GM19324 (cell line): ENCODE results near the gene LIPC.
A peak's percentile ranks its signal among the peaks of the same experiment; 100 is the strongest.

Source experiments
- ATAC-seq: cut with Tn5 transposase; IDR thresholded peaks from one replicate; pipeline ENCODE4 v1.9.1; 2021; ENCODE audit warnings: mild to moderate bottlenecking, moderate library complexity; ENCODE audit not compliant: unreplicated experiment, low FRiP score

The LIPC gene

GRCh38 chr15:58512522-58512921 is 80.7 kb downstream of the LIPC start:
- ATAC-seq: no peak

DNA sequence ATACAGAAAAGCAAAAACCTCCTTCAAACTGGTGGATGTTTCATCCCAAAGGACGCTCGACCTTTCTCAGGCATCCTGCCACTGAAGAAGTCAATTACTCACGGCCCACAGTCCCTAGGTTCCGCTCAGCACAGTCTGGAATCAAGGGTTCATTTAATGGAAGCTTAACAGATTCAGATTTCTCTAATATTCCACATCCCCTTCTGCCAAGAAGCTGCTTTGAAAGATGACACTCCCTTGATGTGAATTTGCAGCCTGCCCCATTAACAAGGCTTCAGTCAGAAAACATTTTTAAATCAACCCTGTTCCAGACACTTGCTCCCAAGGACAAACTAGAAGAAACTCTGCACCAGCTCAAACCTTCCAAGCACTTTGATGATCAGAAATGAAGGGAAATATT is 81.2 kb downstream of the LIPC start:
- ATAC-seq: no peak

GRCh38 chr15:58513726-58514336 is 82.0 kb downstream of the LIPC start:
- ATAC-seq: no peak

DNA sequence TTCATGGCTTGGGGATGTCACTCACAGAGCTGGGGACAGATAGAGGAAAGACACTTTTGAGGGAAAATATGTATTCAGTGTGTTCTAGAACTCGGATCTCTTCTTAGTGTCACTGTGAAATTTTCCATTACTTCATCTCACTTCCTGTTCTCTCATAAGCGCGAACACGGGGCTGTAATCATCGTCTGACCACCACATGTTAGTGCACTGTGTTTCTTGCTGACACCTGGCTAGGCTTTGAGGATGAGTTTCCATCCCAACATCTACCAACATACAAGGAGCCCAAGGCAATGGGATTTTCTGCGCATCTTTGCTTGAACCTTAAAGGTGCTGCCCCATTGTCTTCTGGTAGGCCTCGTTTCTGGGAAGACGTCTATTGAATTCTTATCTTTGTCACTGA is 84.0 kb downstream of the LIPC start:
- ATAC-seq: no peak

- ATAC-seq: no peak
Measured at GRCh38 chr15:58517252-58517681, 85.5 kb downstream of the LIPC start.

GRCh38 chr15:58517682-58518525 is 86.1 kb downstream of the LIPC start:
- ATAC-seq: peak; percentile 59

DNA sequence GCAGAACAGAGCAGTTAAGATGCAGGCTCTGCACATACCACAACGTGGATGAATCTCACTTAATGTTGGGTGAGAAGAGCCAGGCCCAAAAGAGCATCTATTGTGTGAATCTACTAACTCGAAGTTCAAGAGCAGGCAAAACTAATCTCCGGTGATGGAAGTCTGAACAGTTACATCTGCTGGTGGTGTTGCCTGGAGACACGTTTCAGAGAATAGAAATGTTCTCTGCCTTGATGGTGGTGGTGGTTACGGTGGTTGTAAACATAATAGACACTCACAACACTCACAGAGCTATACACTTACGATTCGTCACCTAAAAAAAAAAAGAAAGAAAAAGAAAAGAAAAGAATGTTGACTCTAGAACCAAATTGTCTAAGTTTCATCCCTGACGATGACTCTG is 86.8 kb downstream of the LIPC start:
- ATAC-seq: no peak

GRCh38 chr15:58519516-58519915 is 87.7 kb downstream of the LIPC start:
- ATAC-seq: no peak

DNA sequence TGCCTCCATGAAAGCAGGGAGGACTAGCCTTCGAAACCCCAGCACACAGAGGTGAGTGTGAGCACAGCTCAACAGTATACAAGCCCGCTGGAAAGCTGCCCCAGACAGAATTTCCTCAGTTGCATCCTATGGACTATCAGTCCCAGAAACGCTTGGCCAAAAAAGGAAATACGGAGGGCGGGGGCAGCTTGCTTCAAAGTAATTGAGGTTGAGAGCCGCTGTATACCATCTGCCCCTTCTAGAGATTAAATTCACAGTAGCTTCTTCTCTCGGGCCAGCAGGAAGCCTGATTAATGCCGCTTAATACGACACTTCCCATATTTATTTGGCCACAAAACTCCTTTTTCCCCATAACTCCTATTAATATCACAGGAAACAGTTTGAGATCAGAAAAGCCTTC is 88.7 kb downstream of the LIPC start:
- no peak for ATAC-seq

GRCh38 chr15:58520936-58521292 is 89.1 kb downstream of the LIPC start:
- no peak for ATAC-seq

DNA sequence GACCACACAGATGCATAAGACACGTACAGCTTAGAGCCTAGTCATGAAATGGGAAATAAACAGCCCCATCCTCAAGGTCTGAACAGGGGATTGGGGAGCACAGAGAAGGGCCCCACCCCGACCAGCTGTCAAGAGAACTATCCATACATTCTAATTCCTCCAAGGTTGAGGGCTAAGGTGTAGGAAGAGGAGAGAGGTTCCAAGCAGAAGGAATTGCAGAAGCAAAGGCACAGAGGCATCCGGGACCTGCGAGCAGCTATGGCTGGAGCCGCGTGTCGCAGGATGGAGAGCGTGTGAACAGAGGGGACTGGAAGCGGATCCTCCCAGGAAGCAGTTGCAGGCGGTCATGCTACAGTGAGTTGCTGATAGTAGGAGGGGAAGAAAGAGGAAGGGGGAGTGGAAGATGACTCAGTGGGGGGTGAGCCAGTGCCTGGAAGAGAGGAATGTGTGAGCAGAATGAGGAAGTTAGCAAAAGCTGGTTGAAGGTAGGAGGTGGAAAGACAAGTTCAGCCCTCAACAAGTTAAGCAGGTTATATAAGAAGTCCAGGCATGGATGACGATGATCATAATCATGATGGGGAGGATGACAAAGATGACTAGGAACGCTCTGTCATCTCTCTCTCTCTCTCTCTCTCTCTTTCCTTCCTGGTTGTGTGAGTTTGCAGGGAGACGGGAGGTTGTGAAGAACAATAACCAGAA is 89.7 kb downstream of the LIPC start:
- ATAC-seq: no peak

GRCh38 chr15:58522391-58522790 is 90.6 kb downstream of the LIPC start:
- no peak for ATAC-seq

DNA sequence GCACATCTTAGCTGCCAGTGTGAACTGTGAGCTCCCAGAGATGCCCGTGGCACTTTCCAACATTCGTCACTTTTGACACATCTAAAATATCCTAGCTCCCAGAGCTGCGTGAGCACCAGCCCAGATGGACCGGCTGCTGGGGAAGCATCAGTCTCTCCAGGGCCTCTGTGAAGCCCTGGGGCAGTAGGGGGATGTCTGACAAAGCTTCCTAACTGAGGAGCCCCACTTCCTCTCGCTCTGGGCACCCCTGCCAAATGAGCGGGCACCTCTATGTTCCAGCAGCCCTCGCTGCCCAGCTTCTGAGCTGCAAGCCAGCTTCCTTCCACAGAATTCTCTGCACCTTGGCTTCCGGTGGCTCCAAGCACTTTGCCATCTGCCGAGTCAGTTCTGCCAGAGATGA is 91.1 kb downstream of the LIPC start:
- no peak for ATAC-seq

- no peak for ATAC-seq
Measured at GRCh38 chr15:58523634-58524033, 91.8 kb downstream of the LIPC start.

DNA sequence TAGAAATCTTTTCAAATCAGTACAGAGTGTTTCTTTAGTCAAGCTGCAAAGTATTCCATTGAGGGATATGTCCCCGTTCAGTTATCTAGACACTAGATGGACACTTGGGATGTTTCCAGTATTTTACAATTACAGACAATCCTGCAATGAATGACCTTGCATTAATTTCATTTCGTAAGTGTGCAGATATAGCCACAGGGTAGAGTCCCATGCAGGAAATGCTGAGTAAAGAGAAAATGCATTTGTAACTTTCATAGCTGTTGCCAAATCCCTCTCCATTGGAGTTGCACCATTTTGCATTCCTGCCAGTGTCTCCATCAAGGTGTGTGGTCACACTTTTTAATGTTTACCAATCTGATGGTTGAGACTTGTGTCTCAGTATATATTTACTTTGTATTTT is 92.5 kb downstream of the LIPC start:
- ATAC-seq: no peak

DNA sequence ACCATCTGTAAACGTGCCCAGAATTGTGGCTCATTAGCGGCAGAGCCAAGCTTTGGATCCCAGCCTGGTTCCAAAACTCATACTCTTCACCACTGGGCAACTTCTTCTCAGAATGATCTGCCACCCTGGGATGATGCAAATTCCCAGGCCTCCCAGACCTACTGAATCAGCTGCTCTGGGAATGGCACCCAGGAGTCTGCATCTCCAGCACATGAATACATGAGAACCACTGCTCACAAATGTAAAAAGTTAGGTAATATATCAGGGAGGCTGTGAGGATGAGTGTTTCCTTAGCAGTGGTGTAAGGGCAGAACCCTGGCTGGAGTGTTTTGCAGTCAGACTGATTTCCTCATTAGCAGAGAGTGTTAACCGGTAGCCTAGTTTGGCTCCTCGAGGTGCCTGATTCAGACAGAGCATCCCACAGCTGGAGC is 94.2 kb downstream of the LIPC start:
- no peak for ATAC-seq

- no peak for ATAC-seq
Measured at GRCh38 chr15:58526647-58527192, 94.9 kb downstream of the LIPC start.

GRCh38 chr15:58527573-58528187 is 95.9 kb downstream of the LIPC start:
- ATAC-seq: no peak

DNA sequence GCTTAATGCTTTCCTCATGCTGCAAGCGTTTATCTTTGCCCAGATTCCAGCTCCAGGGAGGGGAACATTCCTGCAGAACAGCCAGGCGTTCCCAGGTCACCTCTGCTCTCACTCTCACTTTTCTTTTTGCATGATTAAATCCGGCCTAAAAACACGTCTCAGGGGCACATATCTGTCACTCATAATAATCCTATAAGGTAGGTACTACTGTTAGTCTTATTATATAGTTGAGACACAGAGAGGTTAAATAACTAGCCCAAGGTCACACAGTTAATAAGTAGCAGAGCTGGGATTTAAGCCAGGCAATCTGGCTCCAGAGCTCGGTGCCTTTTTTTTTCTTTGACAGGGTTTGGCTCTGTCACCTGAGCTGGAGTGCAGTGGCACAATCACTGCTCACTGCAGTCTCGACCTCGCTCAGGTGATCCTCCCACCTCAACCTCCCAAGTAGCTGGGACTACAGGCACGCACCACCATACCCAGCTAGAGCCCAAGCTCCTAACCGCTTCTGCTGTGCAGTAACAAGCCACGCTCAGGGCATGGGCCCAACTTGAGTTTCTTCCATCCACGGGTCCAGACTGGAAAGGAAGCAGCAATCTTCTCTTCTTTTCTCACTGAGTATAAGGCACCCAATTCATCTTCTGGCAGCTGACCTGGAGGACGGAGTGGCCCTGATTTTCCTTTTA is 96.5 kb downstream of the LIPC start:
- no peak for ATAC-seq

DNA sequence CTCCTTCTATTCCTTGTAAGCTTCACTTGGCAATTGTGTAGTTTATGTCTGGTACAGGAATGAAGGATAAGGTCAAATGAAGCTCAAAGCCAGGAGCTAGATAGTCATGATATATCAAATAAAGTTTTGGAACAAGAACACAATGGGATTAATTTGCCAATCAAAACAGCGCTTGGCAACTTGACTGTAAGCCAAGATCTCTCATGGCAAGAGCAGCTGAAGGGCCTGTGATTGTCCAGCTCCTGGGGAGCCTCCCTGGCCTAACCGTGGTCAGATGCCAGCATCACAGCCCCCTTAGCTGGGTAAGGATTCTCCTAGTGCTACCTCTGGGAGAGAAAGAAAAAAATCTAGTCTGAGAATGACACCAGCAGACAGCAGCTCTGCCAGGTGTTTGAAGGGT is 97.2 kb downstream of the LIPC start:
- ATAC-seq: no peak
